ENCODE measurements around the gene PTGDS. TPM values are rescaled to one million over a fixed set of nuclear protein-coding genes. Genes with fewer than 3 reads are reported as not detected.

PTGDS gene
- total and polyA plus RNA-seq, 5 donors from 2014 or later, result 0.47 to 15.4 TPM; not detected in 3

- H3K27me3 ChIP-seq (ENCODE audit: control insufficient read depth, insufficient read depth, low read length), result peaks cover 7% of the 10 kb centered on the region
- no peak overlapping the region for H3K4me3 Mint-ChIP-seq
Measured at GRCh38 chr9:136984464-136985026, 7.2 kb downstream of the PTGDS start.

GRCh38 chr9:136985027-136985602, 7.8 kb downstream of the PTGDS start:
- no peak overlapping the region for H3K4me3 Mint-ChIP-seq
- ATAC-seq (ENCODE audit: low read depth in 2 of 2) (no peak), DNase-seq (no peak)
- Histone ChIP-seq H3K4me3 (ENCODE audit: low read depth, low read length) (no peak overlapping the region), H3K27ac (ENCODE audit: insufficient read depth, low read length, poor library complexity, severe bottlenecking) (no peak overlapping the region), H3K9me3 (ENCODE audit: control insufficient read depth in 2 of 2, low read length in 2 of 2) (no peaks in the 10 kb centered on the region), H3K27me3 (ENCODE audit: control insufficient read depth, insufficient read depth, low read length) (peaks cover 7% of the 10 kb centered on the region), H3K4me1 (ENCODE audit: control insufficient read depth, insufficient read depth, low read length, poor library complexity, severe bottlenecking) (peaks cover 8% of the 10 kb centered on the region), H3K36me3 (ENCODE audit: control insufficient read depth, insufficient read depth, low read length) (no peaks in the 10 kb centered on the region)
- peaks cover 49% of the 10 kb centered on the region for H3K27me3 Mint-ChIP-seq
- H3K36me3 Mint-ChIP-seq, result peaks cover 3% of the 10 kb centered on the region
- H3K4me1 Mint-ChIP-seq, result peaks cover 0 to 18% (median 3%) of the 10 kb centered on the region in 4 donors
- H3K9me3 Mint-ChIP-seq, result peaks cover 0 to 4% (median 0%) of the 10 kb centered on the region in 7 donors
- H3K27ac Mint-ChIP-seq, result no peak overlapping the region

More at GRCh38 chr9:136984464-136985026, 7.2 kb downstream of the PTGDS start:
- no peak for DNase-seq
- H3K36me3 ChIP-seq (ENCODE audit: control insufficient read depth, insufficient read depth, low read length), result no peaks in the 10 kb centered on the region
- peaks cover 0 to 2% (median 0%) of the 10 kb centered on the region in 7 donors for H3K9me3 Mint-ChIP-seq
- H3K4me1 ChIP-seq (ENCODE audit: control insufficient read depth, insufficient read depth, low read length, poor library complexity, severe bottlenecking), result peaks cover 8% of the 10 kb centered on the region
- no peak overlapping the region for H3K27ac Mint-ChIP-seq
- H3K27me3 Mint-ChIP-seq, result peaks cover 47% of the 10 kb centered on the region
- no peak overlapping the region for H3K27ac ChIP-seq (ENCODE audit: insufficient read depth, low read length, poor library complexity, severe bottlenecking)
- peak in 1 of 2 donors; percentile 5 for ATAC-seq (ENCODE audit: low read depth in 2 of 2)
- peaks cover 3% of the 10 kb centered on the region for H3K36me3 Mint-ChIP-seq
- H3K9me3 ChIP-seq (ENCODE audit: control insufficient read depth in 2 of 2, low read length in 2 of 2), result no peaks in the 10 kb centered on the region
- H3K4me3 ChIP-seq (ENCODE audit: low read depth, low read length), result no peak overlapping the region
- H3K4me1 Mint-ChIP-seq, result peaks cover 0 to 18% (median 3%) of the 10 kb centered on the region in 4 donors

- ATAC-seq (ENCODE audit: low read depth in 2 of 2), result no peak
- Histone ChIP-seq H3K36me3 (ENCODE audit: control insufficient read depth, insufficient read depth, low read length) (no peaks in the 10 kb centered on the region), H3K4me1 (ENCODE audit: control insufficient read depth, insufficient read depth, low read length, poor library complexity, severe bottlenecking) (peaks cover 8% of the 10 kb centered on the region), H3K4me3 (ENCODE audit: low read depth, low read length) (no peak overlapping the region), H3K9me3 (ENCODE audit: control insufficient read depth in 2 of 2, low read length in 2 of 2) (no peaks in the 10 kb centered on the region), H3K27ac (ENCODE audit: insufficient read depth, low read length, poor library complexity, severe bottlenecking) (no peak overlapping the region), H3K27me3 (ENCODE audit: control insufficient read depth, insufficient read depth, low read length) (peaks cover 7% of the 10 kb centered on the region)
- Mint-ChIP-seq H3K36me3 (peaks cover 3% of the 10 kb centered on the region), H3K4me3 (no peak overlapping the region), H3K27ac (no peak overlapping the region), H3K27me3 (peaks cover 44% of the 10 kb centered on the region), H3K4me1 (peaks cover 0 to 22% (median 3%) of the 10 kb centered on the region in 4 donors), H3K9me3 (peaks cover 0 to 4% (median 0%) of the 10 kb centered on the region in 7 donors)
- no peak for DNase-seq
Measured at GRCh38 chr9:136985853-136986252, 8.5 kb downstream of the PTGDS start.

- H3K27me3 ChIP-seq (ENCODE audit: control insufficient read depth, insufficient read depth, low read length), result peaks cover 6% of the 10 kb centered on the region
- H3K4me3 ChIP-seq (ENCODE audit: low read depth, low read length), result no peak overlapping the region
- Mint-ChIP-seq H3K4me3 (peak overlapping the region in 2 of 4 donors; percentile 38 to 57), H3K27me3 (peaks cover 30% of the 10 kb centered on the region), H3K4me1 (peaks cover 0 to 27% (median 10%) of the 10 kb centered on the region in 4 donors), H3K9me3 (peaks cover 0 to 4% (median 0%) of the 10 kb centered on the region in 7 donors), H3K27ac (no peak overlapping the region), H3K36me3 (peaks cover 1% of the 10 kb centered on the region)
- H3K4me1 ChIP-seq (ENCODE audit: control insufficient read depth, insufficient read depth, low read length, poor library complexity, severe bottlenecking), result peaks cover 24% of the 10 kb centered on the region
- ATAC-seq (ENCODE audit: low read depth in 2 of 2), result no peak
- no peak for DNase-seq
- H3K36me3 ChIP-seq (ENCODE audit: control insufficient read depth, insufficient read depth, low read length), result no peaks in the 10 kb centered on the region
- H3K9me3 ChIP-seq (ENCODE audit: control insufficient read depth in 2 of 2, low read length in 2 of 2), result no peaks in the 10 kb centered on the region
- no peak overlapping the region for H3K27ac ChIP-seq (ENCODE audit: insufficient read depth, low read length, poor library complexity, severe bottlenecking)
Measured at GRCh38 chr9:136988872-136989271, 11.6 kb downstream of the PTGDS start.

- Mint-ChIP-seq H3K36me3 (no peaks in the 10 kb centered on the region), H3K9me3 (peaks cover 0 to 4% (median 0%) of the 10 kb centered on the region in 7 donors), H3K27me3 (peaks cover 24% of the 10 kb centered on the region), H3K4me3 (peak overlapping the region; percentile 77 to 89 (median 86)), H3K27ac (peak overlapping the region in 1 of 3 donors; percentile 75), H3K4me1 (peaks cover 0 to 23% (median 9%) of the 10 kb centered on the region in 4 donors)
- Histone ChIP-seq H3K27ac (ENCODE audit: insufficient read depth, low read length, poor library complexity, severe bottlenecking) (no peak overlapping the region), H3K27me3 (ENCODE audit: control insufficient read depth, insufficient read depth, low read length) (peaks cover 2% of the 10 kb centered on the region), H3K36me3 (ENCODE audit: control insufficient read depth, insufficient read depth, low read length) (no peaks in the 10 kb centered on the region), H3K4me1 (ENCODE audit: control insufficient read depth, insufficient read depth, low read length, poor library complexity, severe bottlenecking) (peaks cover 26% of the 10 kb centered on the region), H3K4me3 (ENCODE audit: low read depth, low read length) (no peak overlapping the region), H3K9me3 (ENCODE audit: control insufficient read depth in 2 of 2, low read length in 2 of 2) (no peaks in the 10 kb centered on the region)
- DNase-seq (no peak), ATAC-seq (ENCODE audit: low read depth in 2 of 2) (no peak)
Measured at GRCh38 chr9:136990242-136990911, 13.1 kb downstream of the PTGDS start.

GRCh38 chr9:136991993-136992818, 14.9 kb downstream of the PTGDS start, which contains the start of gene PAXX:
Gene PAXX (plus strand): TSS chr9:136992422. CDS start chr9:136992444, 22 bp downstream.
- Mint-ChIP-seq H3K9me3 (peaks cover 0 to 4% (median 0%) of the 10 kb centered on the region in 7 donors), H3K36me3 (no peaks in the 10 kb centered on the region), H3K4me1 (peaks cover 0 to 29% (median 12%) of the 10 kb centered on the region in 4 donors), H3K4me3 (peak within 1 kb of the TSS; percentile 86 to 95 (median 89)), H3K27me3 (peaks cover 14% of the 10 kb centered on the region), H3K27ac (peak within 1 kb of the TSS; percentile 75 to 82 (median 81))
- H3K27me3 ChIP-seq (ENCODE audit: control insufficient read depth, insufficient read depth, low read length), result no peaks in the 10 kb centered on the region
- no peaks in the 10 kb centered on the region for H3K36me3 ChIP-seq (ENCODE audit: control insufficient read depth, insufficient read depth, low read length)
- peak within 1 kb of the TSS; percentile 85 for H3K27ac ChIP-seq (ENCODE audit: insufficient read depth, low read length, poor library complexity, severe bottlenecking)
- no peaks in the 10 kb centered on the region for H3K9me3 ChIP-seq (ENCODE audit: control insufficient read depth in 2 of 2, low read length in 2 of 2)
- peaks cover 42% of the 10 kb centered on the region for H3K4me1 ChIP-seq (ENCODE audit: control insufficient read depth, insufficient read depth, low read length, poor library complexity, severe bottlenecking)
- peak; percentile 91 for ATAC-seq (ENCODE audit: low read depth in 2 of 2)
- peak; percentile 89 to 92 (median 92) for DNase-seq
- peak within 1 kb of the TSS; percentile 48 for H3K4me3 ChIP-seq (ENCODE audit: low read depth, low read length)

GRCh38 chr9:136992819-136993369, 15.6 kb downstream of the PTGDS start:
- DNase-seq, result no peak
- H3K27me3 ChIP-seq (ENCODE audit: control insufficient read depth, insufficient read depth, low read length), result no peaks in the 10 kb centered on the region

More at GRCh38 chr9:136992819-136993369, 15.6 kb downstream of the PTGDS start:
- peak overlapping the region; percentile 48 for H3K4me3 ChIP-seq (ENCODE audit: low read depth, low read length)
- Mint-ChIP-seq H3K27ac (peak overlapping the region; percentile 51 to 82 (median 72)), H3K9me3 (peaks cover 0 to 3% (median 0%) of the 10 kb centered on the region in 7 donors), H3K4me3 (peak overlapping the region; percentile 86 to 89 (median 88)), H3K4me1 (peaks cover 0 to 34% (median 13%) of the 10 kb centered on the region in 4 donors), H3K27me3 (peaks cover 17% of the 10 kb centered on the region), H3K36me3 (no peaks in the 10 kb centered on the region)
- no peaks in the 10 kb centered on the region for H3K36me3 ChIP-seq (ENCODE audit: control insufficient read depth, insufficient read depth, low read length)
- no peaks in the 10 kb centered on the region for H3K9me3 ChIP-seq (ENCODE audit: control insufficient read depth in 2 of 2, low read length in 2 of 2)
- ATAC-seq (ENCODE audit: low read depth in 2 of 2), result no peak
- H3K4me1 ChIP-seq (ENCODE audit: control insufficient read depth, insufficient read depth, low read length, poor library complexity, severe bottlenecking), result peaks cover 49% of the 10 kb centered on the region
- peak overlapping the region; percentile 85 for H3K27ac ChIP-seq (ENCODE audit: insufficient read depth, low read length, poor library complexity, severe bottlenecking)
